Endothelial cell of umbilical vein (primary cell): ENCODE measurements around the gene COL4A1. TPM values are rescaled to one million over a fixed set of nuclear protein-coding genes. Genes with fewer than 3 reads are reported as not detected.

Source experiments
- BruUV-seq: library from RNA; stranded (reverse); fragments of 400-500 nt; replicated peaks from 2 replicates; lab custom pipeline; 2021; lab: Mats Ljungman, UMichigan
- CTCF ChIA-PET: fragments of 300-600, 350-600 bp; sonication (Branson Sonifier 250); formaldehyde crosslinking; loops from one replicate; lab custom pipeline; 2021; ENCODE audit warnings: antibody characterized with exemption, inconsistent platforms; lab: Charles Lee
- POLR2A ChIA-PET: fragments of 300-600, 350-600 bp; sonication (Branson Sonifier 250); formaldehyde crosslinking; loops from one replicate; lab custom pipeline; 2021; ENCODE audit warnings: antibody characterized with exemption, inconsistent platforms; lab: Charles Lee
- DNase-seq: peaks from one replicate; pipeline ENCODE4 v3.0.0-alpha.2; 2011; ENCODE audit warnings: low read depth, low spot score
- FAIRE-seq: peaks from 2 replicates; lab custom pipeline; 2011; peaks lifted over from hg19 to GRCh38; lab: Jason Lieb, UNC
- H2AFZ ChIP-seq: 2 replicates; pipeline ENCODE4 v1.6.0; 2012; ENCODE audit warnings: low read depth, low read length, control low read depth, inconsistent platforms
- H3K27ac ChIP-seq: 2 replicates; pipeline ENCODE4 v1.5.1; 2011; ENCODE audit warnings: low read depth, mild to moderate bottlenecking, control low read depth, low read length, moderate library complexity; ENCODE audit not compliant: insufficient read depth
- H3K27me3 ChIP-seq, 2 experiments: 2 replicates each; pipeline versions ENCODE4 v1.6.0 to v1.6.1; 2011; ENCODE audit warnings: low read length in 2 of 2, mixed read lengths in 1 of 2; ENCODE audit not compliant: control insufficient read depth in 2 of 2, insufficient read depth in 2 of 2
- H3K36me3 ChIP-seq, 2 experiments: 2 replicates in 1 of 2; 3 replicates in 1 of 2; pipeline ENCODE4 v1.5.1; 2011; ENCODE audit warnings: low read length in 2 of 2, mild to moderate bottlenecking in 1 of 2, moderate library complexity in 1 of 2; ENCODE audit not compliant: control insufficient read depth in 2 of 2, insufficient read depth in 2 of 2; ENCODE audit errors: extremely low read depth in 1 of 2
- H3K4me1 ChIP-seq: 3 replicates; pipeline ENCODE4 v1.5.1; 2011; ENCODE audit warnings: mild to moderate bottlenecking, low read length; ENCODE audit not compliant: control insufficient read depth, insufficient read depth; ENCODE audit errors: extremely low read depth
- H3K4me2 ChIP-seq: 2 replicates; pipeline ENCODE4 v1.6.1; 2011; ENCODE audit warnings: low read length, control low read depth, mixed read lengths; ENCODE audit not compliant: insufficient read depth
- H3K4me3 ChIP-seq, 3 experiments: fragments of 200-600 bp in 1 of 3; sonication (generic), shearing (Covaris generic) in 1 of 3; replicated peaks in 1 of 3; 2 replicates each; pipeline ENCODE4 v1.5.1; 2011 to 2016; ENCODE audit warnings: control low read depth in 3 of 3, low read length in 3 of 3, mild to moderate bottlenecking in 2 of 3, inconsistent platforms in 1 of 3, low read depth in 1 of 3, moderate library complexity in 1 of 3; ENCODE audit not compliant: insufficient read depth in 1 of 3
- H3K79me2 ChIP-seq: 2 replicates; pipeline ENCODE4 v1.6.0; 2012; ENCODE audit warnings: low read length, inconsistent platforms; ENCODE audit not compliant: control insufficient read depth, insufficient read depth
- H3K9ac ChIP-seq: replicated peaks from 2 replicates; pipeline ENCODE3; 2011; ENCODE audit warnings: low read length, control low read depth; ENCODE audit not compliant: insufficient read depth; ENCODE audit errors: extremely low read depth
- H3K9me1 ChIP-seq: replicated peaks from 3 replicates; pipeline ENCODE4 v1.6.0; 2011; ENCODE audit warnings: mild to moderate bottlenecking, low read length; ENCODE audit not compliant: control insufficient read depth, insufficient read depth; ENCODE audit errors: extremely low read depth
- H3K9me3 ChIP-seq: replicated peaks from 2 replicates; pipeline ENCODE4 v1.5.1; 2012; ENCODE audit warnings: low read length, inconsistent platforms; ENCODE audit not compliant: control insufficient read depth, insufficient read depth
- H4K20me1 ChIP-seq: replicated peaks from 2 replicates; pipeline ENCODE3; 2011; ENCODE audit warnings: mild to moderate bottlenecking, low read length; ENCODE audit not compliant: control insufficient read depth, insufficient read depth; ENCODE audit errors: extremely low read depth
- CTCF ChIP-seq, 2 donors: IDR thresholded peaks; 1 replicate in 1 of 2; 2 replicates in 1 of 2; pipeline ENCODE4 v1.5.1; 2011; ENCODE audit warnings: low read length in 2 of 2, mild to moderate bottlenecking in 2 of 2, moderate library complexity in 2 of 2, control low read depth in 1 of 2, inconsistent platforms in 1 of 2, low read depth in 1 of 2; ENCODE audit not compliant: insufficient read depth in 1 of 2; ENCODE audit errors: extremely low read depth in 1 of 2
- EZH2 ChIP-seq: IDR thresholded peaks from 2 replicates; pipeline ENCODE4 v1.6.1; 2012; ENCODE audit warnings: borderline replicate concordance, low read depth, mild to moderate bottlenecking, moderate library complexity, low read length, inconsistent platforms; ENCODE audit not compliant: severe bottlenecking
- FOS ChIP-seq: IDR thresholded peaks from 2 replicates; pipeline ENCODE4 v1.6.1; 2011; ENCODE audit warnings: mild to moderate bottlenecking, low read length, moderate library complexity, borderline replicate concordance; ENCODE audit not compliant: insufficient read depth
- GATA2 ChIP-seq: IDR thresholded peaks from 2 replicates; pipeline ENCODE4 v1.7.0; 2011; ENCODE audit warnings: low read depth, mild to moderate bottlenecking, moderate library complexity, mixed read lengths, low read length; ENCODE audit not compliant: insufficient read length, insufficient read depth
- JUN ChIP-seq: IDR thresholded peaks from 2 replicates; pipeline ENCODE4 v1.6.1; 2011; ENCODE audit warnings: borderline replicate concordance, low read depth; ENCODE audit not compliant: insufficient read length, insufficient read depth
- MYC ChIP-seq: IDR thresholded peaks from one replicate; pipeline ENCODE4 v1.6.1; 2011; ENCODE audit warnings: mild to moderate bottlenecking, low read depth, low read length
- POLR2A ChIP-seq: IDR thresholded peaks from 2 replicates; pipeline ENCODE4 v1.6.1; 2012; ENCODE audit warnings: low read depth, mild to moderate bottlenecking, control low read depth, low read length
- POLR2AphosphoS5 ChIP-seq: IDR thresholded peaks from 2 replicates; pipeline ENCODE4 v1.6.1; 2012; ENCODE audit warnings: low read depth, mild to moderate bottlenecking, control low read depth, low read length, moderate library complexity; ENCODE audit not compliant: insufficient read depth
- dilution Hi-C: fragments of 300-500 bp; cut with MboI; formaldehyde crosslinking; loops from one replicate; pipeline ENCODE4 v1.15.0; 2019; ENCODE audit warnings: low sequenced_read_pairs; ENCODE audit not compliant: extremely low pct_ligation_motif_present
- intact Hi-C: fragments of 100-400 bp; cut with micrococcal nuclease; formaldehyde crosslinking; loops from one replicate; pipeline ENCODE4 v1.10.0; 2022
- polyA plus RNA-seq, 4 experiments: library from polyadenylated mRNA; depleted of rRNA in 3 of 4; stranded (reverse) in 3 of 4; unstranded in 1 of 4; fragments of >200 nt; gene quantifications; 2 replicates each; pipeline versions ENCODE4 v1.2.1 to v1.2.3, GENCODE V29; 2011 to 2012; ENCODE audit warnings: missing spikeins in 1 of 4
- total RNA-seq: library from RNA; stranded (reverse); gene quantifications from 2 replicates; pipeline ENCODE4 v1.2.3, GENCODE V29; 2021

COL4A1 gene
- total and polyA plus RNA-seq, 2 donors (not counting 3 experiments of a cell fraction or from before 2014, with no cell fraction given) = 384 to 1,119 TPM

GRCh38 chr13:110297766-110298504 is 9.0 kb downstream of the COL4A1 start:
- no peak overlapping the region for H2AFZ ChIP-seq

GRCh38 chr13:110297011-110297410 is 9.9 kb downstream of the COL4A1 start:
- dilution Hi-C loops = no loop called here
- intact Hi-C loops = no loop called here
- Histone ChIP-seq H3K4me1 (peaks cover 48% of the 10 kb centered on the region), H3K27me3 (no peaks in the 10 kb centered on the region), H3K79me2 (peaks cover 65% of the 10 kb centered on the region), H4K20me1 (peaks cover 21% of the 10 kb centered on the region), H2AFZ (no peak overlapping the region), H3K9ac (no peak overlapping the region), H3K4me3 (no peak overlapping the region), H3K9me1 (no peaks in the 10 kb centered on the region), H3K4me2 (no peak overlapping the region), H3K27ac (no peak overlapping the region), H3K9me3 (no peaks in the 10 kb centered on the region), H3K36me3 (peaks cover 0 to 4% of the 10 kb centered on the region in 2 experiments)
- FAIRE-seq (no peak), DNase-seq (no peak)
- BruUV-seq = no TSS peak
- CTCF ChIA-PET = interaction anchor here (0.8 to 1.6 kb wide), 7 partner anchors 9 to 71 kb away, joined by 3 read pairs; no protein-coding TSS in a partner anchor
- POLR2A ChIA-PET = no interaction called here
- TF ChIP-seq POLR2A (no peak), POLR2AphosphoS5 (no peak), JUN (no peak), MYC (no peak), CTCF (IDR thresholded peaks at IDR 0.05; ENCODE audit: extremely low read depth in 1 of 2, insufficient read depth in 1 of 2, low read depth in 1 of 2, low read length in 2 of 2) (no peak), EZH2 (no peak), GATA2 (no peak), FOS (no peak)

More at GRCh38 chr13:110297766-110298504, 9.0 kb downstream of the COL4A1 start:
- ChIA-PET CTCF (interaction anchor here (0.8 to 2.3 kb wide), 8 partner anchors 8 to 50 kb away, joined by 3 to 7 read pairs (median 3); no protein-coding TSS in a partner anchor), POLR2A (interaction anchor here (1.3 kb wide), 1 partner anchor 39 kb away, joined by 3 read pairs; no protein-coding TSS in a partner anchor)
- Histone ChIP-seq H3K9ac (no peak overlapping the region), H3K4me1 (peaks cover 56% of the 10 kb centered on the region), H3K9me1 (no peaks in the 10 kb centered on the region), H3K36me3 (peaks cover 0 to 4% of the 10 kb centered on the region in 2 experiments), H3K79me2 (peaks cover 65% of the 10 kb centered on the region), H3K9me3 (no peaks in the 10 kb centered on the region), H3K4me2 (peak overlapping the region; percentile 70), H3K27me3 (no peaks in the 10 kb centered on the region), H3K27ac (peak overlapping the region; percentile 23), H4K20me1 (peaks cover 19% of the 10 kb centered on the region), H3K4me3 (peak overlapping the region in 1 of 3 experiments; percentile 20)
- FAIRE-seq (no peak), DNase-seq (no peak)
- BruUV-seq = no TSS peak
- TF ChIP-seq POLR2A (peak; percentile 32), FOS (no peak)
- intact Hi-C loops (loop anchor here (1.0 to 2.0 kb wide), 3 partner anchors 8 to 39 kb away; no protein-coding TSS in a partner anchor), dilution Hi-C loops (no loop called here)
